DMS153 treated with DMSO at 0.1 percent for 48 hours (cell line): ENCODE measurements around the gene FAM53A.
"Not testable (repeated sequence)": the region's sequence is repeated elsewhere in the genome, so short reads cannot be mapped to it uniquely, and the experiment has no call there.

Experiments used
- DNase-seq: peaks from one replicate; lab custom pipeline; 2025; ENCODE audit not compliant: unreplicated experiment; lab: John Stamatoyannopoulos, UW

The FAM53A gene

GRCh38 chr4:1717129-1718094 is 33.3 kb upstream of the FAM53A start:
- no peak for DNase-seq

GRCh38 chr4:1716065-1716945 is 32.2 kb upstream of the FAM53A start:
- DNase-seq = no peak

GRCh38 chr4:1715002-1715758 is 31.1 kb upstream of the FAM53A start:
- DNase-seq = no peak

GRCh38 chr4:1714303-1715001 is 30.3 kb upstream of the FAM53A start:
- no peak for DNase-seq

- no peak for DNase-seq
Observed at GRCh38 chr4:1713003-1713851, 29.1 kb upstream of the FAM53A start.

- peak; percentile 56 for DNase-seq
Observed at GRCh38 chr4:1712216-1713002, 28.3 kb upstream of the FAM53A start, which contains the start of gene SLBP. SLBP (minus strand) TSS chr4:1712319; CDS start chr4:1712188, 131 bp downstream.

- no peak for DNase-seq
Observed at GRCh38 chr4:1711571-1712215, 27.6 kb upstream of the FAM53A start.

GRCh38 chr4:1711055-1711570 is 27.0 kb upstream of the FAM53A start:
- no peak for DNase-seq

- DNase-seq = no peak
Observed at GRCh38 chr4:1708581-1708980, 24.5 kb upstream of the FAM53A start.

GRCh38 chr4:1706358-1706757 is 22.2 kb upstream of the FAM53A start:
- no peak for DNase-seq

- DNase-seq = no peak
Observed at GRCh38 chr4:1705732-1706131, 21.6 kb upstream of the FAM53A start.

GRCh38 chr4:1703867-1704266 is 19.8 kb upstream of the FAM53A start:
- DNase-seq = no peak

GRCh38 chr4:1701671-1702070 is 17.6 kb upstream of the FAM53A start:
- not testable (repeated sequence) for DNase-seq

GRCh38 chr4:1695913-1696312 is 11.8 kb upstream of the FAM53A start:
- DNase-seq = no peak

GRCh38 chr4:1693131-1693896 is 9.2 kb upstream of the FAM53A start:
- no peak for DNase-seq

GRCh38 chr4:1691737-1692373 is 7.7 kb upstream of the FAM53A start:
- DNase-seq = no peak

- DNase-seq = no peak
Observed at GRCh38 chr4:1690698-1691097, 6.6 kb upstream of the FAM53A start.
